Body of pancreas (tissue), 4 donors: Measurements from ENCODE around the gene MPST. TPM values are rescaled to one million over a fixed set of nuclear protein-coding genes. Genes with fewer than 3 reads are reported as not detected.
"Not testable (repeated sequence)": the region's sequence is repeated elsewhere in the genome, so short reads cannot be mapped to it uniquely, and the experiment has no call there.

ENCODE experiments used
- ATAC-seq: fragments of 150-250 bp; one replicate; pipeline ENCODE4 v1.9.1; 2016
- DNase-seq, 4 donors: peaks; one replicate each; pipeline ENCODE4 v3.0.0-alpha.2; 2019
- H3K27ac ChIP-seq, 4 donors: fragments of 200-600 bp; sonication (generic); 1 replicate in 3 of 4; 2 replicates in 1 of 4; pipeline versions ENCODE4 v1.5.1 to v1.6.1; 2016 to 2019; ENCODE audit warnings: mild to moderate bottlenecking in 1 of 4, mixed read lengths in 1 of 4, moderate library complexity in 1 of 4
- H3K27me3 ChIP-seq, 2 donors: fragments of 200-600 bp; sonication (generic); one replicate each; pipeline ENCODE4 v1.6.0; 2016; ENCODE audit warnings: mild to moderate bottlenecking in 1 of 2
- H3K36me3 ChIP-seq, 2 donors: fragments of 200-600 bp; sonication (generic); replicated peaks in 1 of 2; 2 replicates each; pipeline ENCODE4 v1.5.1; 2016; ENCODE audit warnings: low read depth in 2 of 2; ENCODE audit not compliant: insufficient read depth in 1 of 2
- H3K4me1 ChIP-seq: fragments of 200-600 bp; sonication (generic); one replicate; pipeline ENCODE4 v1.6.0; 2016
- H3K4me3 ChIP-seq, 2 donors: fragments of 200-600 bp; sonication (generic); 1 replicate in 1 of 2; 2 replicates in 1 of 2; pipeline ENCODE4 v1.5.1; 2016 to 2019
- H3K9me3 ChIP-seq, 3 donors: fragments of 200-600 bp; sonication (generic); 1 replicate in 2 of 3; 2 replicates in 1 of 3; pipeline ENCODE4 v1.5.1; 2016
- CTCF ChIP-seq, 7 experiments: fragments of 450-650 bp in 4 of 7; fragments of 200-600 bp in 3 of 7; sonication (generic) in 3 of 7; IDR thresholded peaks; one replicate each; pipeline ENCODE4 v1.5.1; 2016 to 2019; ENCODE audit warnings: antibody characterized with exemption in 7 of 7
- POLR2A ChIP-seq, 3 donors: fragments of 450-650 bp; IDR thresholded peaks; one replicate each; pipeline ENCODE4 v1.6.1; 2016; ENCODE audit warnings: antibody characterized with exemption in 3 of 3, mild to moderate bottlenecking in 2 of 3
- WGBS, 2 donors: methylation state at CpG; one replicate each; pipeline ENCODE4 v1.1.5; 2017; 5-methylcytosine and 5-hydroxymethylcytosine counted together
- intact Hi-C: fragments of 100-400 bp; cut with DNase I; formaldehyde crosslinking; loops from one replicate; pipeline ENCODE4 v1.15.1; 2023
- total RNA-seq, 2 donors: library from RNA; depleted of rRNA; stranded (reverse); fragments of >200 nt; gene quantifications; one replicate each; pipeline ENCODE4 v1.1.0, GENCODE V29; 2016

Gene MPST
- total RNA-seq, 2 donors from 2014 or later: 173 TPM

- H3K9me3 ChIP-seq: peaks cover 0 to 10% (median 0%) of the 10 kb centered on the region in 3 donors
- DNase-seq (no peak), ATAC-seq (no peak)
- no peak overlapping the region for H3K4me3 ChIP-seq
- H3K27me3 ChIP-seq: no peaks in the 10 kb centered on the region
- no peak overlapping the region for H3K27ac ChIP-seq
- no peaks in the 10 kb centered on the region for H3K36me3 ChIP-seq
- intact Hi-C loops: no loop called here
- WGBS, 2 donors: 69 to 84% methylated on average over 10 of the region's 10 CpGs
- TF ChIP-seq CTCF (IDR thresholded peaks at IDR 0.05): no peak
- no peak for TF ChIP-seq POLR2A (IDR thresholded peaks at IDR 0.05)
- H3K4me1 ChIP-seq: no peaks in the 10 kb centered on the region
Observed at GRCh38 chr22:36985211-36985889, 34.2 kb upstream of the MPST start.

- H3K9me3 ChIP-seq: peaks cover 0 to 10% (median 0%) of the 10 kb centered on the region in 3 donors
- 50 to 52% methylated on average over 8 of the region's 8 CpGs for WGBS, 2 donors
- no peaks in the 10 kb centered on the region for H3K36me3 ChIP-seq
- H3K27ac ChIP-seq: no peak overlapping the region
- peak in 3 of 4 donors; percentile 41 to 56 (median 51) for DNase-seq
- H3K27me3 ChIP-seq: peaks cover 0 to 4% of the 10 kb centered on the region in 2 donors
- no peak overlapping the region for H3K4me3 ChIP-seq
- no peak for ATAC-seq
- TF ChIP-seq POLR2A (IDR thresholded peaks at IDR 0.05) (no peak), CTCF (IDR thresholded peaks at IDR 0.05) (peak; percentile 11 to 61 (median 49))
- H3K4me1 ChIP-seq: no peaks in the 10 kb centered on the region
- intact Hi-C loops: no loop called here
Observed at GRCh38 chr22:36986242-36986821, 33.2 kb upstream of the MPST start.

- Histone ChIP-seq H3K4me1 (no peaks in the 10 kb centered on the region), H3K27me3 (peaks cover 0 to 9% of the 10 kb centered on the region in 2 donors), H3K36me3 (no peaks in the 10 kb centered on the region), H3K9me3 (peaks cover 0 to 10% (median 0%) of the 10 kb centered on the region in 3 donors), H3K27ac (no peak overlapping the region), H3K4me3 (no peak overlapping the region)
- TF ChIP-seq POLR2A (IDR thresholded peaks at IDR 0.05): no peak
- TF ChIP-seq CTCF (IDR thresholded peaks at IDR 0.05): no peak
- ATAC-seq (no peak), DNase-seq (no peak)
- intact Hi-C loops: no loop called here
- WGBS, 2 donors: 54 to 67% methylated on average over 12 of the region's 12 CpGs
Observed at GRCh38 chr22:36988075-36988832, 31.3 kb upstream of the MPST start.

GRCh38 chr22:36989012-36989411 is 30.5 kb upstream of the MPST start:
- H3K4me3 ChIP-seq, intact Hi-C loops, H3K36me3 ChIP-seq, H3K4me1 ChIP-seq, DNase-seq, H3K27ac ChIP-seq, ATAC-seq, H3K27me3 ChIP-seq: not testable (repeated sequence)
- H3K9me3 ChIP-seq: peaks cover 0 to 10% (median 0%) of the 10 kb centered on the region in 3 donors
- 75 to 85% methylated on average over 4 of the region's 4 CpGs for WGBS, 2 donors

GRCh38 chr22:36990457-36990856 is 29.1 kb upstream of the MPST start:
- Histone ChIP-seq H3K27me3 (peaks cover 0 to 9% of the 10 kb centered on the region in 2 donors), H3K4me3 (no peak overlapping the region), H3K36me3 (no peaks in the 10 kb centered on the region), H3K27ac (no peak overlapping the region), H3K9me3 (peaks cover 0 to 9% (median 0%) of the 10 kb centered on the region in 3 donors), H3K4me1 (no peaks in the 10 kb centered on the region)
- intact Hi-C loops: no loop called here
- TF ChIP-seq POLR2A (IDR thresholded peaks at IDR 0.05): no peak
- no peak for TF ChIP-seq CTCF (IDR thresholded peaks at IDR 0.05)
- 60 to 61% methylated on average over 6 of the region's 6 CpGs for whole genome bisulfite sequencing, 2 donors
- DNase-seq (no peak), ATAC-seq (no peak)
